H1 (cell line): ENCODE measurements around the gene ATP8B3. TPM values are rescaled to one million over a fixed set of nuclear protein-coding genes. Genes with fewer than 3 reads are reported as not detected.
A peak's percentile ranks its signal among the peaks of the same experiment; 100 is the strongest.

ENCODE experiments used
- CTCF ChIA-PET: fragments of 300-600 bp; sonication (Branson Sonifier 250); formaldehyde crosslinking; loops from one replicate; lab custom pipeline; 2021; ENCODE audit not compliant: partially characterized antibody; lab: Charles Lee
- POLR2A ChIA-PET: fragments of 300-600 bp; sonication (Branson Sonifier 250); formaldehyde crosslinking; loops from one replicate; lab custom pipeline; 2021; ENCODE audit warnings: inconsistent platforms; ENCODE audit not compliant: partially characterized antibody; lab: Charles Lee
- DNase-seq, 2 experiments: peaks; one replicate each; pipeline versions ENCODE4 v3.0.0 to v3.0.0-alpha.2; 2010 to 2022; ENCODE audit warnings: low spot score in 2 of 2, low read depth in 1 of 2, mixed read lengths in 1 of 2
- FAIRE-seq: peaks from 2 replicates; lab custom pipeline; 2011; peaks lifted over from hg19 to GRCh38; lab: Jason Lieb, UNC
- H2AFZ ChIP-seq: 2 replicates; pipeline ENCODE4 v1.8.1; 2012; ENCODE audit warnings: low read length, inconsistent platforms
- H2AK5ac ChIP-seq: 2 replicates; pipeline ENCODE4 v1.6.1; 2013; ENCODE audit warnings: low read depth, low read length
- H2BK120ac ChIP-seq: replicated peaks from 2 replicates; pipeline ENCODE3; 2013; ENCODE audit warnings: low read depth, low read length, inconsistent platforms
- H2BK12ac ChIP-seq: 2 replicates; pipeline ENCODE4 v1.6.1; 2013; ENCODE audit warnings: low read depth, low read length
- H2BK15ac ChIP-seq: 2 replicates; pipeline ENCODE4 v1.6.1; 2013; ENCODE audit warnings: low read length
- H2BK20ac ChIP-seq: 2 replicates; pipeline ENCODE4 v1.6.1; 2013; ENCODE audit warnings: low read length
- H2BK5ac ChIP-seq: 2 replicates; pipeline ENCODE4 v1.6.1; 2013; ENCODE audit warnings: low read depth, low read length
- H3K14ac ChIP-seq: 2 replicates; pipeline ENCODE4 v1.6.1; 2013; ENCODE audit warnings: inconsistent platforms; ENCODE audit not compliant: insufficient read length
- H3K18ac ChIP-seq: 2 replicates; pipeline ENCODE4 v1.6.1; 2013; ENCODE audit warnings: low read length; ENCODE audit errors: extremely low read depth
- H3K23ac ChIP-seq: 2 replicates; pipeline ENCODE4 v1.6.1; 2013; ENCODE audit warnings: inconsistent platforms; ENCODE audit not compliant: insufficient read length
- H3K23me2 ChIP-seq: 2 replicates; pipeline ENCODE4 v1.6.1; 2013; ENCODE audit warnings: low read depth, low read length
- H3K27ac ChIP-seq: 2 replicates; pipeline ENCODE4 v1.6.1; 2011; ENCODE audit warnings: low read depth, low read length, inconsistent platforms
- H3K27me3 ChIP-seq, 4 experiments: replicated peaks in 1 of 4; 1 replicate in 1 of 4; 2 replicates in 3 of 4; pipeline versions ENCODE4 v1.6.1 to v1.8.1; 2011 to 2013; ENCODE audit warnings: low read length in 3 of 4, mild to moderate bottlenecking in 3 of 4, inconsistent platforms in 2 of 4, mixed read lengths in 2 of 4, moderate library complexity in 1 of 4; ENCODE audit not compliant: control insufficient read depth in 3 of 4, insufficient read depth in 3 of 4; ENCODE audit errors: extremely low read depth in 1 of 4
- H3K36me3 ChIP-seq, 4 experiments: 2 replicates each; pipeline versions ENCODE4 v1.6.1 to v1.8.1; 2011 to 2013; ENCODE audit warnings: mild to moderate bottlenecking in 4 of 4, low read length in 3 of 4, moderate library complexity in 2 of 4, control low read depth in 1 of 4, inconsistent platforms in 1 of 4; ENCODE audit not compliant: insufficient read depth in 4 of 4, control insufficient read depth in 2 of 4
- H3K4ac ChIP-seq: replicated peaks from 2 replicates; pipeline ENCODE3; 2013; ENCODE audit warnings: low read length, low read depth, mixed read lengths, inconsistent platforms; ENCODE audit not compliant: insufficient read length
- H3K4me1 ChIP-seq, 4 experiments: replicated peaks in 1 of 4; 1 replicate in 1 of 4; 2 replicates in 3 of 4; pipeline versions ENCODE4 v1.6.1 to v1.8.1; 2011 to 2013; ENCODE audit warnings: low read length in 3 of 4, inconsistent platforms in 2 of 4, mixed read lengths in 1 of 4; ENCODE audit not compliant: insufficient read depth in 4 of 4, control insufficient read depth in 3 of 4
- H3K4me2 ChIP-seq, 2 experiments: 2 replicates each; pipeline versions ENCODE4 v1.6.1 to v1.8.1; 2011 to 2013; ENCODE audit warnings: low read depth in 2 of 2, low read length in 2 of 2, control low read depth in 1 of 2, inconsistent platforms in 1 of 2, mild to moderate bottlenecking in 1 of 2; ENCODE audit not compliant: insufficient read depth in 1 of 2
- H3K4me3 ChIP-seq, 4 experiments: fragments of 200-600, 300-600 bp in 1 of 4; sonication (generic), shearing (Covaris generic), sonication (Bioruptor Twin) in 1 of 4; 2 replicates each; pipeline versions ENCODE4 v1.5.1 to v1.8.1; 2011 to 2016; ENCODE audit warnings: low read length in 4 of 4, low read depth in 3 of 4, control low read depth in 2 of 4, inconsistent platforms in 2 of 4, mild to moderate bottlenecking in 2 of 4, mixed read lengths in 1 of 4, moderate library complexity in 1 of 4; ENCODE audit not compliant: insufficient read depth in 2 of 4; ENCODE audit errors: extremely low read depth in 1 of 4
- H3K56ac ChIP-seq: replicated peaks from 2 replicates; pipeline ENCODE3; 2013; ENCODE audit warnings: low read depth, mild to moderate bottlenecking, mixed read lengths, low read length, inconsistent platforms; ENCODE audit not compliant: insufficient read length
- H3K79me1 ChIP-seq: 2 replicates; pipeline ENCODE4 v1.6.1; 2013; ENCODE audit warnings: low read depth, low read length, control low read depth
- H3K79me2 ChIP-seq, 2 experiments: 2 replicates each; pipeline versions ENCODE4 v1.6.1 to v1.8.1; 2012 to 2013; ENCODE audit warnings: low read length in 2 of 2, mild to moderate bottlenecking in 2 of 2, inconsistent platforms in 1 of 2; ENCODE audit not compliant: insufficient read depth in 2 of 2, control insufficient read depth in 1 of 2
- H3K9ac ChIP-seq, 4 experiments: replicated peaks in 1 of 4; 1 replicate in 1 of 4; 2 replicates in 3 of 4; pipeline versions ENCODE4 v1.6.1 to v1.8.1; 2011 to 2013; ENCODE audit warnings: low read depth in 3 of 4, low read length in 3 of 4, control low read depth in 2 of 4, mild to moderate bottlenecking in 2 of 4, moderate library complexity in 2 of 4, inconsistent platforms in 1 of 4; ENCODE audit errors: extremely low read depth in 1 of 4
- H3K9me3 ChIP-seq, 2 experiments: 2 replicates each; pipeline versions ENCODE4 v1.6.1 to v1.8.1; 2012 to 2013; ENCODE audit warnings: mild to moderate bottlenecking in 2 of 2, moderate library complexity in 2 of 2, control low read depth in 1 of 2, inconsistent platforms in 1 of 2, low read depth in 1 of 2, low read length in 1 of 2, mixed read lengths in 1 of 2; ENCODE audit not compliant: insufficient read depth in 2 of 2
- H4K20me1 ChIP-seq, 2 experiments: replicated peaks in 1 of 2; 2 replicates each; pipeline versions ENCODE3 to v1.8.1; 2011 to 2013; ENCODE audit warnings: inconsistent platforms in 2 of 2, low read length in 2 of 2, mild to moderate bottlenecking in 1 of 2; ENCODE audit not compliant: insufficient read depth in 2 of 2, control insufficient read depth in 1 of 2
- H4K5ac ChIP-seq: 2 replicates; pipeline ENCODE4 v1.6.1; 2013; ENCODE audit warnings: low read length, low read depth, mixed read lengths, inconsistent platforms; ENCODE audit not compliant: insufficient read length
- H4K8ac ChIP-seq: 2 replicates; pipeline ENCODE4 v1.8.0; 2013; ENCODE audit warnings: mild to moderate bottlenecking, moderate library complexity, low read length, inconsistent platforms; ENCODE audit not compliant: insufficient read depth; ENCODE audit errors: extremely low read depth
- H4K91ac ChIP-seq: replicated peaks from 2 replicates; pipeline ENCODE3; 2013; ENCODE audit warnings: low read length, mixed read lengths, inconsistent platforms; ENCODE audit not compliant: insufficient read length
- CEBPB ChIP-seq: IDR thresholded peaks from 2 replicates; pipeline ENCODE4 v1.6.1; 2012; ENCODE audit warnings: low read depth, low read length
- CHD1 ChIP-seq: IDR thresholded peaks from 2 replicates; pipeline ENCODE4 v1.6.1; 2012; ENCODE audit warnings: low read depth, low read length, improper control_type of control experiment
- CTBP2 ChIP-seq: IDR thresholded peaks from 2 replicates; pipeline ENCODE4 v1.7.0; 2011; ENCODE audit warnings: borderline replicate concordance, mild to moderate bottlenecking, moderate library complexity, mixed read lengths, low read length; ENCODE audit not compliant: insufficient read depth, insufficient read length
- GABPA ChIP-seq: IDR thresholded peaks from 2 replicates; pipeline ENCODE4 v1.6.1; 2011; ENCODE audit warnings: mild to moderate bottlenecking, low read length, moderate library complexity, borderline replicate concordance; ENCODE audit not compliant: insufficient read depth
- JUND ChIP-seq: IDR thresholded peaks from 2 replicates; pipeline ENCODE4 v1.6.1; 2011; ENCODE audit warnings: mild to moderate bottlenecking, improper control_type of control experiment, low read length
- RXRA ChIP-seq: IDR thresholded peaks from 2 replicates; pipeline ENCODE4 v1.6.1; 2011; ENCODE audit warnings: low read depth, mild to moderate bottlenecking, low read length, moderate library complexity; ENCODE audit not compliant: insufficient read depth
- YY1 ChIP-seq: IDR thresholded peaks from 2 replicates; pipeline ENCODE4 v1.6.1; 2011; ENCODE audit warnings: low read depth, mild to moderate bottlenecking, low read length
- ZNF274 ChIP-seq: IDR thresholded peaks from 2 replicates; pipeline ENCODE4 v1.7.0; 2012; ENCODE audit warnings: low read length, borderline replicate concordance; ENCODE audit errors: extremely low read depth
- WGBS, 2 experiments: shearing (Covaris generic) in 1 of 2; methylation state at CpG; one replicate each; pipeline versions ENCODE4 v1.1.6 to v1.1.7; 2013 to 2015; ENCODE audit warnings: low lambda C conversion rate in 2 of 2, mixed read lengths in 2 of 2, inconsistent platforms in 1 of 2, low coverage in 1 of 2, missing lambda C conversion rate in 1 of 2; ENCODE audit not compliant: insufficient replicate concordance in 2 of 2, insufficient coverage in 1 of 2, insufficient read length in 1 of 2; ENCODE audit errors: extremely low coverage in 1 of 2, missing lambda C conversion rate in 1 of 2; 5-methylcytosine and 5-hydroxymethylcytosine counted together
- polyA plus RNA-seq, 7 experiments: library from polyadenylated mRNA; depleted of rRNA in 3 of 7; stranded (reverse) in 5 of 7; unstranded in 2 of 7; fragments of >200 nt in 5 of 7; fragments of 200-250 nt in 2 of 7; gene quantifications; 1 replicate in 5 of 7; 2 replicates in 1 of 7; 4 replicates in 1 of 7; pipeline versions ENCODE4 v1.2.1 to v1.2.3, GENCODE V29; 2011 to 2013; ENCODE audit warnings: missing spikeins in 2 of 7, mixed read lengths in 2 of 7
- total RNA-seq: library from RNA; stranded (reverse); fragmentation: NEBNext Ultra II Directional; extraction: Animal tissue kit (Norgen Biotek cat#: 25700); gene quantifications from 2 replicates; pipeline ENCODE4 v1.2.1, GENCODE V29; 2021

The ATP8B3 gene
- total and polyA plus RNA-seq, 2 of the 8 experiments (the other 6 are each of a cell fraction or from before 2014, with no cell fraction given): 4.1 to 9.3 TPM

DNA sequence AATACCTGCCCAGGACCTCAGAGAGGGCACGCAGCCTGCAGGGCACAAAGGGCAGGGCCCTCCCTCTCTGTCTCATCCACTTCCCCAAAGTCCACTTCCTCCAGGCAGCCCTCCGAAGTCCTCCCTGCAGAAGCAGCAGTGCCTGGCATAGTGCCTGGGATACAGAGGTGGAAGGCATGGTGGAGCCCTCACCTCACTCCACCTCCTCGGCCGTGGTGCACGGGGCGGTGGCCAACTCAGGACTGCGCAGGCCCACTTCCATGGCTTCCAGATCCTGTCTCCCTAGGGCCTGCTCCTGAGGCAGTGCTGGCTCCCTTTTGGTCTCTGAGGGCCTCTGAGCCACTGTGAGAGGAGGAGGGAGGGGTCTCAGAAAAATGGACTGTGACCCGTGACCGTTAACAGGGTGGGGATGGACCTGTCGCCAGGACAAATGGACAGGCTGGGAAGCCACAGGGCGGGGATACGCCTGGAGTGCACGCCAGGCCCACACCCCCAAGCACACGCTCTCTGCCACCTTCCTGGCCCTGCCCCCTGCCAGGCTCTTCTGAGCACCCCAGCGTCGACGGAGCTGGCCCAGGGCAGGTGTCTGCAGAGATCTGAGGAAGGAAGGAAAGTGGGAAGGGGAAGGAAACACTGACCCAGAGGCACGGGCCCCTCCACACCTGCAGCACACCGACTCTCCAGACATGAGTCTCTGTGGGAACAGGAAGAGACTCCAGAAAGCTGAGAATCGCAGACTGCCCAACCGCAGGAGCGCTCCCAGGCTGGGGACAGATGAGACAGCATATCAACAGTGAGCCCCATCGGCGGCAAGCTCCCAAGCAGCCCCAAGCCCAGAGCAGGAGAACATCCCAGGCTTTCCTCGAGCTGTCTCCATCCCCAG lies 27.8 kb upstream of the ATP8B3 start:
- Histone ChIP-seq H2BK20ac (no peak overlapping the region), H3K27me3 (no peaks in the 10 kb centered on the region), H3K56ac (no peak overlapping the region), H3K36me3 (no peaks in the 10 kb centered on the region), H4K5ac (no peak overlapping the region), H3K79me2 (peaks cover 3 to 75% of the 10 kb centered on the region in 2 experiments; a peak in 3 of 4 replicates), H2AK5ac (no peak overlapping the region), H3K23ac (no peak overlapping the region), H3K18ac (no peak overlapping the region), H3K9me3 (no peaks in the 10 kb centered on the region), H2BK5ac (no peak overlapping the region; the same call in 1 of the 2 replicates), H4K20me1 (peaks cover 19 to 36% of the 10 kb centered on the region in 2 experiments), H3K4ac (no peak overlapping the region), H4K91ac (no peak overlapping the region), H3K23me2 (no peaks in the 10 kb centered on the region), H4K8ac (peak overlapping the region; percentile 84; the same call in 1 of the 2 replicates), H3K4me3 (no peak overlapping the region), H2BK15ac (no peak overlapping the region), H3K4me1 (0 out of 7 replicates have a peak, but pooled peaks cover 0 to 2% (median 0%) of the 10 kb centered on the region in 4 experiments), H3K9ac (no peak overlapping the region), H3K27ac (no peak overlapping the region), H3K79me1 (peaks cover 30% of the 10 kb centered on the region), H3K4me2 (no peak overlapping the region), H2AFZ (no peak overlapping the region), H2BK120ac (no peak overlapping the region), H2BK12ac (no peak overlapping the region), H3K14ac (no peak overlapping the region)
- ChIA-PET POLR2A (interaction anchor here (1.0 to 1.5 kb wide), 2 partner anchors 12 to 13 kb away, joined by 4 read pairs; no protein-coding TSS in a partner anchor), CTCF (interaction anchor here (1.1 to 14.9 kb wide), 6 partner anchors 9 to 204 kb away, joined by 3 to 228 read pairs (median 18); partner anchors contain the start of gene REXO1)
- DNase-seq (no peak), FAIRE-seq (no peak)
- WGBS, 2 experiments: 93% methylated on average over 24 of the region's 25 CpGs; no CpG with 5 or more reads in 1 of the 2 experiments
- TF ChIP-seq CEBPB: no peak
- TF ChIP-seq ZNF274: no peak
- no peak for TF ChIP-seq CTBP2
- no peak for TF ChIP-seq JUND
- no peak for TF ChIP-seq GABPA
- no peak for TF ChIP-seq YY1
- no peak for TF ChIP-seq CHD1
- TF ChIP-seq RXRA: no peak
